Adrenal gland (tissue), 12 donors: ENCODE measurements around the gene FBXL16. TPM values are rescaled to one million over a fixed set of nuclear protein-coding genes. Genes with fewer than 3 reads are reported as not detected.

ENCODE experiments used
- DNase-seq, 7 donors: peaks; one replicate each; pipeline ENCODE4 v3.0.0-alpha.2; 2019 to 2020
- H3K27ac ChIP-seq, 5 donors: fragments of 200-600 bp; sonication (generic) in 4 of 5; 1 replicate in 3 of 5; 2 replicates in 2 of 5; pipeline versions ENCODE4 v1.5.1 to v1.8.0; 2016 to 2020; ENCODE audit warnings: mild to moderate bottlenecking in 1 of 5
- H3K27me3 ChIP-seq: fragments of 200-600 bp; 2 replicates; pipeline ENCODE4 v1.8.0; 2021
- H3K36me3 ChIP-seq, 2 donors: fragments of 200-600 bp; replicated peaks in 1 of 2; 1 replicate in 1 of 2; 2 replicates in 1 of 2; pipeline versions ENCODE4 v1.5.1 to v1.8.0; 2018 to 2022
- H3K4me1 ChIP-seq, 2 donors: fragments of 200-600 bp; replicated peaks in 1 of 2; 1 replicate in 1 of 2; 2 replicates in 1 of 2; pipeline versions ENCODE4 v1.5.1 to v1.8.0; 2018 to 2021
- H3K4me3 ChIP-seq, 4 donors: fragments of 200-600 bp; sonication (generic) in 3 of 4; one replicate each; pipeline ENCODE4 v1.5.1; 2016 to 2018
- H3K9me3 ChIP-seq, 3 donors: fragments of 200-600 bp; sonication (generic) in 1 of 3; replicated peaks in 1 of 3; 1 replicate in 2 of 3; 2 replicates in 1 of 3; pipeline versions ENCODE4 v1.5.1 to v1.8.0; 2016 to 2021
- POLR2A ChIP-seq, 2 donors: fragments of 450-650 bp; IDR thresholded peaks; one replicate each; pipeline ENCODE4 v1.6.1; 2017; ENCODE audit warnings: antibody characterized with exemption in 2 of 2, mild to moderate bottlenecking in 2 of 2, moderate library complexity in 1 of 2
- WGBS, 4 donors: extraction: QIAGEN DNeasy Blood & Tissue Kit in 2 of 4; methylation state at CpG; one replicate each; pipeline versions ENCODE4 v1.1.5 to v1.1.7; 2013 to 2017; 5-methylcytosine and 5-hydroxymethylcytosine counted together
- intact Hi-C, 2 donors: fragments of 100-400 bp; cut with DNase I; formaldehyde crosslinking; loops; one replicate each; pipeline versions ENCODE4 v1.14.1 to v1.15.0; 2022 to 2023
- polyA plus RNA-seq, 3 donors: library from polyadenylated mRNA; stranded (reverse); fragments of 200-250 nt in 2 of 3; fragments of 350-450 nt in 1 of 3; fragmentation: Illumina TruSeq in 1 of 3; extraction: RNeasy Lipid Tissue Mini Kit (QIAGEN cat#74804) in 1 of 3; gene quantifications; one replicate each; pipeline ENCODE4 v1.2.3, GENCODE V29; 2013 to 2014
- total RNA-seq, 9 donors: library from RNA; depleted of rRNA in 4 of 9; stranded (reverse); fragments of >200 nt in 4 of 9; fragments of 120-200 nt in 1 of 9; fragmentation: NEBNext Ultra II Directional in 1 of 9; extraction: Animal tissue kit (Norgen Biotek cat#: 25700) in 1 of 9; gene quantifications; one replicate each; pipeline versions ENCODE4 v1.1.0 to v1.2.4, GENCODE V29; 2013 to 2023
- TF ChIP-seq, protein P1 (sequence below), 6 experiments: fragments of 450-650 bp in 4 of 6; fragments of 200-600 bp in 2 of 6; sonication (generic) in 1 of 6; IDR thresholded peaks; 1 replicate in 5 of 6; 2 replicates in 1 of 6; pipeline versions ENCODE4 v1.5.1 to v1.8.0; 2016 to 2021; ENCODE audit warnings: antibody characterized with exemption in 6 of 6, mild to moderate bottlenecking in 2 of 6, moderate library complexity in 1 of 6
- donor health status: healthy with polysubstance abuse.
- donor health status: Bipolar disorder and iron deficiency.
- donor health status: DM: yes; HTN: yes; CAD: no.
- donor health status: DM: no; HTN: no; CAD: no.
- donor health status: DM: no; HTN: no; CAD: no.
- donor health status: DM: yes; HTN: yes; CAD: no.

The FBXL16 gene
- total and polyA plus RNA-seq, 12 donors: 0.17 to 18.3 (median 5.2) TPM; not detected in 1

DNA sequence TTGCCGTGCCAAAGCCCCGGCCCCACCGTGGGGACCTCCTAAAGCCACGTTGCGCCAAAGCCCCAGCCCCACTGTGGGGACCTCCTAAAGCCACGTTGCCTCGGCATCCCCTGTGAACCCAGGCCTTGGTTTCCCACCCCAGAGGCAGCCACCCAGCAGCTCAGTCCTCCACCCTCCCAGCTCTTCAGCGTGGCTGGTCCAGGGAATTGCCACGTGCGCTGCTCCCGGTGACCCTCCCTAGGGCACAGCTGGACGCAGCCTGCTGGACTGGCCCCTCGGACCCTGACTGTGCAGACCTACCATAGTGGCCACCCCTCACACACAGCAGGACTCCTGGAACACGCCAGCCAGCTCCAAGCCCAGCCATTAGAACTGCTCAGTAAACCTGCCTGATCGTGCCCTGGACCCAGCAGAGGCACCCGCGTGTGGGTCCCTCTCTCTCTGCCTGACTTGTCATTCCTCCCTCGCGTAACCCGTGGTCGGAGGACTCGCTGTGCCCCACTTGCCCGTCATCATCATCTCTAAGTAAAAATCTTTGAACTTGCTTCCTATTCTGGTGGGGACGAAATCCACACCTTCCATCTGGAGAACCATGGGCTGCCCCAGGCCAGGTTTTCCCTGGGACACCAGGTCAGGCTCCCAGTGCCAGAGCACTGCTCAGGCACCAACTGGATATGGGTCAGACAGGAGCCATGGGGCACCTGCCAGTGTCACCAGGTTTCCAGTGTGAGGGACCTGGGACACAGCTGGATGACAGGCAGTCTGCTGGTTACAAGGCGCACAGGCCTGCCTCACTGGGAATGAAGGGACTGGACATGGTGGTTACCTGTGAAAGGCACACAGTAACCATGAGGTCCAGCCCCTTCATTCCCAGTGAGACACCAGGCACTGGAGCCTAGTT lies 29.6 kb upstream of the FBXL16 start:
- intact Hi-C loops: no loop called here
- Histone ChIP-seq H3K4me3 (no peak overlapping the region), H3K27me3 (no peaks in the 10 kb centered on the region), H3K4me1 (peaks cover 6% of the 10 kb centered on the region in 2 donors), H3K9me3 (no peaks in the 10 kb centered on the region), H3K36me3 (peaks cover 0 to 56% of the 10 kb centered on the region in 2 donors), H3K27ac (no peak overlapping the region)
- 94 to 98% (median 95%) methylated on average over 14 to 25 of the region's 25 CpGs for WGBS, 4 donors
- TF ChIP-seq POLR2A (IDR thresholded peaks at IDR 0.05): no peak
- TF ChIP-seq, protein P1, sequence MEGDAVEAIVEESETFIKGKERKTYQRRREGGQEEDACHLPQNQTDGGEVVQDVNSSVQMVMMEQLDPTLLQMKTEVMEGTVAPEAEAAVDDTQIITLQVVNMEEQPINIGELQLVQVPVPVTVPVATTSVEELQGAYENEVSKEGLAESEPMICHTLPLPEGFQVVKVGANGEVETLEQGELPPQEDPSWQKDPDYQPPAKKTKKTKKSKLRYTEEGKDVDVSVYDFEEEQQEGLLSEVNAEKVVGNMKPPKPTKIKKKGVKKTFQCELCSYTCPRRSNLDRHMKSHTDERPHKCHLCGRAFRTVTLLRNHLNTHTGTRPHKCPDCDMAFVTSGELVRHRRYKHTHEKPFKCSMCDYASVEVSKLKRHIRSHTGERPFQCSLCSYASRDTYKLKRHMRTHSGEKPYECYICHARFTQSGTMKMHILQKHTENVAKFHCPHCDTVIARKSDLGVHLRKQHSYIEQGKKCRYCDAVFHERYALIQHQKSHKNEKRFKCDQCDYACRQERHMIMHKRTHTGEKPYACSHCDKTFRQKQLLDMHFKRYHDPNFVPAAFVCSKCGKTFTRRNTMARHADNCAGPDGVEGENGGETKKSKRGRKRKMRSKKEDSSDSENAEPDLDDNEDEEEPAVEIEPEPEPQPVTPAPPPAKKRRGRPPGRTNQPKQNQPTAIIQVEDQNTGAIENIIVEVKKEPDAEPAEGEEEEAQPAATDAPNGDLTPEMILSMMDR (IDR thresholded peaks at IDR 0.05): no peak
- DNase-seq: no peak

DNA sequence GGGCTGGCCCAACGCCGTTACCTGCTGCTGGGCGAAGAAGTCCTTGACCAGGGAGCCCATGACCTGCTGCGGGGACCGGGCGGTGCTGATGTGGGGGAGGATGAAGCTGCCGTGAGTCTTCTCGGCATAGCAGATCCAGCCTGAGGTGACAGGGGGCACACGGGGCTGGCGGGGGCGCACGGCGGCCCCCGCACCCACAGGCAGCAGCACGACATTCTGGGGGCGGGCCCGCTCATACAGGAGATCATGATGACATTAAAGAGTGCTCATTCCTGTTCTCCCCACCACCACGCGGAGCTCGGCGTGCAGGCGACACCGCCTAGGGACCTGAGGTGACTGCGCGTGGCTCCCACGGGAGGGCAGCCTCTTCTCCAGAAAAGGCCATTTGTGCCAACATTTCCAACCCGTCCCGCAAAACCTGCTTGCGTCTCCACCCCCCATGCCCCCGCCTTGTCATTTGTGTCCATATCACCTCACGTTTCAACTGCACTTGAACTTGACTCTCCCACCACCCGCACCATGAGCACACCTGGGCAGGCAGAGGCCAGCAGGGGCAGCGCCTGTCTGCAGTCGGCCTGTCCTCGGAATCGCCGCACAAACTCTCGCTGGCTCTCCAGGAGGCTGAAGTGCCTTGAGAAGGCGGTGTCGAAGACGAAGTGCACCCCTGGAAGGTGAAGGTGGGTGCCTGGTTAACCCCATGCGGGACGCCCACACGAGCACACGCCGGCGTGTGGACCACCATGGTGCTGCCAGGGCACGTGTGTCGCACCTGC lies 28.8 kb upstream of the FBXL16 start:
- DNase-seq: no peak
- intact Hi-C loops: no loop called here
- Histone ChIP-seq H3K4me1 (no peaks in the 10 kb centered on the region), H3K27me3 (no peaks in the 10 kb centered on the region), H3K36me3 (peaks cover 0 to 56% of the 10 kb centered on the region in 2 donors), H3K9me3 (no peaks in the 10 kb centered on the region), H3K4me3 (no peak overlapping the region), H3K27ac (no peak overlapping the region)
- 91 to 94% (median 92%) methylated on average over 23 to 49 of the region's 49 CpGs for WGBS, 4 donors
- no peak for TF ChIP-seq POLR2A (IDR thresholded peaks at IDR 0.05)
- TF ChIP-seq, protein P1 (IDR thresholded peaks at IDR 0.05): no peak

- Histone ChIP-seq H3K9me3 (no peaks in the 10 kb centered on the region), H3K4me1 (peaks cover under 1 to 3% of the 10 kb centered on the region in 2 donors), H3K4me3 (no peak overlapping the region), H3K36me3 (peaks cover 0 to 56% of the 10 kb centered on the region in 2 donors), H3K27me3 (no peaks in the 10 kb centered on the region), H3K27ac (no peak overlapping the region)
- peak in 1 of 7 donors; percentile 18 for DNase-seq
- 83 to 91% (median 87%) methylated on average over 18 to 34 of the region's 34 CpGs for WGBS, 4 donors
- TF ChIP-seq, protein P1 (IDR thresholded peaks at IDR 0.05): peak in 2 of 6 experiments; percentile 6 to 16
- no peak for TF ChIP-seq POLR2A (IDR thresholded peaks at IDR 0.05)
- intact Hi-C loops: no loop called here
Observed at GRCh38 chr16:733382-734207, 28.0 kb upstream of the FBXL16 start.
